Left cardiac atrium (tissue), 4 donors: ENCODE measurements around the gene SLC5A11. TPM values are rescaled to one million over a fixed set of nuclear protein-coding genes. Genes with fewer than 3 reads are reported as not detected.
"Not testable (repeated sequence)": the region's sequence is repeated elsewhere in the genome, so short reads cannot be mapped to it uniquely, and the experiment has no call there.

ENCODE experiments used
- ATAC-seq, 2 donors: fragments of 200-7000 bp; cut with Tn5 transposase; one replicate each; pipeline ENCODE4 v1.9.1; 2020; ENCODE audit warnings: mild to moderate bottlenecking in 2 of 2, moderate library complexity in 2 of 2
- DNase-seq: peaks from one replicate; pipeline ENCODE4 v3.0.0-alpha.2; 2020
- intact Hi-C, 2 donors: fragments of 100-400 bp; cut with DNase I; formaldehyde crosslinking; loops; one replicate each; pipeline versions ENCODE4 v1.14.1 to v1.15.1; 2022 to 2023
- long read RNA-seq: library from polyadenylated mRNA; unstranded; transcript quantifications from one replicate; pipeline ENCODE4 v2.0.0, GENCODE V29; 2021
- total RNA-seq, 2 donors: library from RNA; stranded (reverse); fragmentation: NEBNext Ultra II Directional; extraction: Animal tissue kit (Norgen Biotek cat#: 25700); gene quantifications; one replicate each; pipeline ENCODE4 v1.2.1, GENCODE V29; 2021
- donor health status: DM: no; HTN: yes; CAD: no.
- donor health status: DM: no; HTN: yes; CAD: no; lungs with severe emphysema.
- donor health status: DM: yes; HTN: yes; CAD: no.
- donor health status: Dilated cardiomyopathy.

The SLC5A11 gene
- total RNA-seq = not detected
- long read RNA-seq = 0 reads

- intact Hi-C loops = no loop called here
- DNase-seq = no peak
- no peak for ATAC-seq
These were observed at the start of gene SLC5A11 for GRCh38 chr16:24845726-24846547. Gene SLC5A11, plus strand, starts transcription at chr16:24845963. Its CDS starts 12,681 bp downstream, at chr16:24858644.

DNA sequence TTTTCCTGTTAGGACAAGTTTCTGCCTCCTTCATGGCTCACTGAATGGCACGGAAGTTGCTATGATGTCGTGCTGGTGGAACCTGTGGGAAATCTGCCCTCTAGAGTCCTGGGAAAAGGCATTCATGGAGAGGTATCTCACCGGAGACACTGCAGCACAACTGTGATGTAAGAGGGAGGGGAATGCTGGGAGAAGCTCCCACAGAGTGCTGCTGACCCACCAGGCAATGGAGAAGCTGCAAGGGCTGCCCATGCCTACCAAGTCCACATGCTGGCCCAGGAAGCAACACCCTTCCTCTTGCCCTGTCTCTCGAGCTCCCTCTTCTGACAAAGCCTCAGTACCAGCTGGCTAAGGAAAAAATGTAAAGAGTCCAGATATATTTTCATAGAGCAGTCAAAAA, 45.2 kb upstream of the SLC5A11 start:
- DNase-seq (no peak), ATAC-seq (peak in 1 of 2 donors; percentile 42)
- intact Hi-C loops = loop anchor here (10.0 kb wide), 2 partner anchors 134 to 246 kb away; no protein-coding TSS in a partner anchor

- ATAC-seq (no peak), DNase-seq (no peak)
- intact Hi-C loops = loop anchor here (10.0 kb wide), 2 partner anchors 133 to 247 kb away; no protein-coding TSS in a partner anchor
These were observed 43.9 kb upstream of the SLC5A11 start for GRCh38 chr16:24801761-24802302.

DNA sequence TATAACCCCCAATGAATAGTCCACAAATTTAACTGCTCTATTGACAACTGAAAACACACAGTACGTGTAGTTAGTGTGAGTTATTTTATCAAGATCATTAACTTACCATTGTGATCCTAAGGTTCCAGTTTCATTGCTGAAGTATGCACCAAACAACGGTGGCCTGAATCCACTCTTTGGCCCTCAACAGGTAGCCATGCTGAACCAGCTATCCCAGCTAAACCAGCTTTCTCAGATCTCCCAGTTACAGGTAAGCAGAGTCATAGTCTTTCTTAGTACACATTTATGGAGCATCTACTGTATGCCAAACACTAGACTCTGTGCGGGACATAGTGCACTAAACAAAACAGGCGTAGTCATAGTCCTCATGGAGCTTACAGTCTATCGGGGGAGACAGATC, 40.3 kb upstream of the SLC5A11 start:
- ATAC-seq = no peak
- intact Hi-C loops = loop anchor here (10.0 kb wide), 2 partner anchors 129 to 251 kb away; no protein-coding TSS in a partner anchor
- no peak for DNase-seq

DNA sequence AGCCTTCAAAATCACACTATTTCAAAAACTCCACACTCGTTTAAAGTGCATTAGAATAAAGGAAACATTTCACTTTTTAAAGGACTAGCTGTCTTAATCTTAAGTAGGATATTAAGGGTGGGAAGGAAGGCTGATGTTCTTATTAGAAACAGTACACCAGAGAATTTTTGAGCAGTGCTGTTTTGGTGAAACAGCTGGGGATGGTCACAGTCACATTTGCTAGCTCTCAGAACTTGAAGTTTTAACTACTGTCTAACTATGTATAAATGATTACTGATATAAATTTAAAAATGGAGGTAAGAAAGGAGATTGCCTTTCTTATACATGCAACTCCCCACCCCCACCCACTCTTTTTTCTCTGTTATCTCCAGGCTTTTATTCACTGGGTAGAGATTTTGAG, 38.5 kb upstream of the SLC5A11 start:
- ATAC-seq = no peak
- intact Hi-C loops = loop anchor here (10.0 kb wide), 2 partner anchors 128 to 252 kb away; no protein-coding TSS in a partner anchor
- DNase-seq = no peak

DNA sequence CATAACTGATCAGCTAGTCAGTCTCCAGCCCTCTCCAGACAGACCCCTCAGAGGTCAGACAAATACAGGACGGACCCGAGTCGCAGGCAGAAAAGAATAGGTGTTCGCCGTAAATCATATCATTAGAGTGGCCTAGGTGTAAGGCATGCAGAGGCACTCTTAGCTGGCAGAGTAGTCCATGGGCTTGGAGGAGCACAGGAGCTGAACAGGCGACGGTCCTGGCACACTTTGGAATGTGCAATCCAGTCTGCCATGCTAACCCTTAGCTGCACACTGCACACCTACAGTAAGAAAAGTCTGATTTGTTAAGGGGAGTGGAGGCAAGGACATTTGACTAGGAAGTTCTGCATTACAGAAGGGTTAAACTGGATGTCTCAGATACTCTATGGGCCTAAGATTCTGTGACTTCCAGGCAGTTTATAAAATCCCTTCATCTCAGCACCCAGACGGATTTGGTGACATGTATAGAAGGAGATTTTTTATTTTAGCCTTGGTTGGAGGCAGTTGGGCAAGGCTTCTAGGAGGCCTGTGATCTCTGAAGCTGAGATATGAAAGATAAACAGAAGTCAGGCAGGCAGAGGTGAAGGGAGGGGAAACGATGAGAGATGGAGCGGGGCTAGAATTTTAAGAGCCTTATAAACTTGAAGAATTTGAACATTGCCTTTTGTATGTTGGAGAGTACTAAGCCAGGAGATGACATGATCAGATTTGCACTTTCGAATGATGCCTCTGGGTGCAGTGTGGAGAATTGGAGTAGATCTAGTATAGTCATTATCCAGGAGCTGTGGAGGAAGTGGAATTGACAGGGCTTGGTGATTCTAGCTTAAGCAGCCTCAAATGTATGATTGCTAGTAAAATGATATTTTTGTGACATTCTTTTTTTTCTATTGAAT, 34.6 kb upstream of the SLC5A11 start:
- intact Hi-C loops = no loop called here
- DNase-seq = no peak
- peak in 1 of 2 donors; percentile 22 for ATAC-seq

- intact Hi-C loops, ATAC-seq, DNase-seq: not testable (repeated sequence)
These were observed 33.0 kb upstream of the SLC5A11 start for GRCh38 chr16:24812813-24813212.

DNA sequence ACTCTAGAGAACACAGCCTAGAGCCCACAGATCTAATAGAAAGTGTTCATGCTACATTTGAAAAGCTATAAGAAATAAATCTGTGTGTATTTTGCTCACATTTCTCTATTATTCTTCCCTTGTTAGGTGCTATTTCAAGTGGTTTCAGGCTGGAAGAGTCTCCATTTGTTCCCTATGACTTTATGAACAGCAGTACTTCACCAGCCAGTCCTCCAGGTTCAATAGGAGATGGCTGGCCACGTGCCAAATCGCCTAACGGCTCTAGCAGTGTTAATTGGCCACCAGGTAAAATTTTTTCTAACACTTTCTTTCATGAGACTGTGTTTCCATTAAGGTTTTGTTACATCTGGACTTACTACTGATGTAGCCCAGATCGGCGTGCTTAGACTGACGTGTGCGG, 30.7 kb upstream of the SLC5A11 start:
- DNase-seq (no peak), ATAC-seq (no peak)
- intact Hi-C loops = no loop called here

DNA sequence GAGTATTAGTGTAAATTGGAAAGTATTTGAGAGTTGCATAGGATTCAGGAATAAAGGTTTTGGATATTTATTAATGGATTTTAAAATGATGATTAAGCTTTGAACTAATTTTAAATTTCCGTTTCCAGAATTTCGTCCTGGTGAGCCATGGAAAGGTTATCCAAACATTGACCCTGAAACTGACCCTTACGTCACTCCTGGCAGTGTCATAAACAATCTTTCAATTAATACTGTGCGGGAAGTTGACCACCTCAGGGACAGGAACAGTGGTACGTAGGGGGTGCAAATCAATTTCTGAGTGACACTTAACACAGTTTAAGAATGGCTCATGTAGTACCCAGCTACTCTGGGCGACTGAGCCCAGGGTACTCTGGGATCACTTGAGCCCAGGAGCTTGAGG, 29.1 kb upstream of the SLC5A11 start:
- intact Hi-C loops = no loop called here
- no peak for ATAC-seq
- no peak for DNase-seq

- DNase-seq (no peak), ATAC-seq (no peak)
- intact Hi-C loops = loop anchor here in 1 of 2 donors (10.0 kb wide), 1 partner anchor 125 kb away; no protein-coding TSS in a partner anchor
These were observed 26.2 kb upstream of the SLC5A11 start for GRCh38 chr16:24819462-24820040.

GRCh38 chr16:24820522-24820921, 25.2 kb upstream of the SLC5A11 start:
- ATAC-seq = no peak
- DNase-seq = no peak
- intact Hi-C loops = loop anchor here in 1 of 2 donors (10.0 kb wide), 1 partner anchor 124 kb away; no protein-coding TSS in a partner anchor

DNA sequence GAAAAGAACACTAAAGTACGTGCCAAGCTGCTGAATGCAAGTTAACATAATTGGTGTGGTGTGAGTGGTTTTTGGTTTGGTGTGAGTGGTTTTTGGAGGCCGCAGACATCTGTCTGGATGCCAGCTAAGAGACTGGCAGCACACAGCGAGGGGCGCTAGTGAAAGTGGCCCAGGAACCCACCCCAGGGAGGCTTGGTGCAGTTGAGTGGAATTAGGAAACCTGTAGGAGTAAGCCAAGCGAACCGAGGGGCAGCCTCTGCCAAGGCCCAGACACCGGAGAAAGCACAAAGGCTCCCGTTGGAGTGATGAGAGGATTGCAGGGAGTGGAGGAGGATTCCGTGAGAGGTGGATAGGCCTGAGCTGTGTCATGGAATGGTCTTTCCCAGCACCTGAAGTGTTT, 24.6 kb upstream of the SLC5A11 start:
- intact Hi-C loops = loop anchor here in 1 of 2 donors (10.0 kb wide), 1 partner anchor 124 kb away; no protein-coding TSS in a partner anchor
- ATAC-seq = peak in 1 of 2 donors; percentile 7
- DNase-seq = no peak

DNA sequence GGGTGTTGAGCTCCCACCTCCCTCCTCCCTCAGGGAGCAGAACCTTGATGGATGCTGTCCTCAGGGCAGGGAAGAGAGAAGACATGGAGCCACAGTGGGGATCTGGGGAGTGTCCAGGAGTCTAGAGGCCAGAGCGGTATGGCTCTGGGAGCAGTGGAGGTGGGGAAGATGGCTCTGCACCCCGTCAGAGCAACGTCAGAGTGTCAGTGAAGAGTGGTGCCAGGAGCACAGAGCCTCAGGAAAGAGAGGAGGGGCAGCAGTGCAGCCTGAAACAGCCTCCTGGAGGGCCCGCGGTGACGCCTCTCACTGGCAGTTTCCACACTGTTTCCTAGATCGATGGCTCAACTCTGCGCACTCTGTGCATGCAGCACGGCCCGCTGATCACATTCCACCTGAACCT, 23.2 kb upstream of the SLC5A11 start:
- DNase-seq = no peak
- intact Hi-C loops = loop anchor here in 1 of 2 donors (10.0 kb wide), 1 partner anchor 122 kb away; no protein-coding TSS in a partner anchor
- ATAC-seq = no peak

DNA sequence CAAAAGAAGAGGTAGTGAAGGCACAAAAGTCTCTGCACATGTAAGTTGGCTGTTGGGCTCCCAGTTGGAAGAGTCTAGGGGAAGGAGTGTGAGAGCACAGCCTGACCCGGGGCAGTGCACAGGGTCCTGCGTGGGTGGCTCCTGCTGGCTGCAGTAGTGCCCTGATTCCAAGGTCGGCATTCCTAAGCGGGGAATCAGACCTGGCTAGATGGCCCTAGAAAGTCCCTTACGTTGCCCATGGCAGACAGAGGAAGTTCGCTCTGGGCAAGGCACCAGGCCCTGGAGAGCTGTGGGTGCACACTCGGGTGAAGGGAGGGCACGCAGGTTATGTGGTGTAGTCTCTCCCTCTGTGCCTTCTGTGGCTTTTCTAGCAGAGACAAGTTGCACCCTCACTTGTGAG, 22.8 kb upstream of the SLC5A11 start:
- peak in 1 of 2 donors; percentile 6 for ATAC-seq
- no peak for DNase-seq
- intact Hi-C loops = loop anchor here in 1 of 2 donors (10.0 kb wide), 1 partner anchor 122 kb away; no protein-coding TSS in a partner anchor

DNA sequence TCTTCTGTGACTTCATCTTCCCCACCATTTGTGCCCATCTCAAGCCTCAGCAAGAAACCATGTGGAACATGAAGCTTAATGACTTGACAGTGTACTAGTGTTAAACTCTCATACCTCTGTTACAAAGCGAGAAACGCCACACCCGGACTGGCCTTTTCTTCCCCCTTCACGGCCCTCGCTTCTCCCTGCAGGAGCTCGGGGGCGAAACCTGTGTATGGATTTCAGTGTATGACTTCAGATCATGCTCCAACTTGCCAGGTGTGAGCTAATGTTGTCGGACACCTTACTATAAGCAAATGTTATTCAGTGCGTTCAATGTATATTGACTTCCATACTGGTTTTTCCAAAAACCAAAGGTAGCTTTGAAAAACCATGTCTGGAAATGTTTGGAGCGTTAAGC, 20.1 kb upstream of the SLC5A11 start:
- DNase-seq (no peak), ATAC-seq (no peak)
- intact Hi-C loops = loop anchor here in 1 of 2 donors (10.0 kb wide), 1 partner anchor 119 kb away; no protein-coding TSS in a partner anchor

DNA sequence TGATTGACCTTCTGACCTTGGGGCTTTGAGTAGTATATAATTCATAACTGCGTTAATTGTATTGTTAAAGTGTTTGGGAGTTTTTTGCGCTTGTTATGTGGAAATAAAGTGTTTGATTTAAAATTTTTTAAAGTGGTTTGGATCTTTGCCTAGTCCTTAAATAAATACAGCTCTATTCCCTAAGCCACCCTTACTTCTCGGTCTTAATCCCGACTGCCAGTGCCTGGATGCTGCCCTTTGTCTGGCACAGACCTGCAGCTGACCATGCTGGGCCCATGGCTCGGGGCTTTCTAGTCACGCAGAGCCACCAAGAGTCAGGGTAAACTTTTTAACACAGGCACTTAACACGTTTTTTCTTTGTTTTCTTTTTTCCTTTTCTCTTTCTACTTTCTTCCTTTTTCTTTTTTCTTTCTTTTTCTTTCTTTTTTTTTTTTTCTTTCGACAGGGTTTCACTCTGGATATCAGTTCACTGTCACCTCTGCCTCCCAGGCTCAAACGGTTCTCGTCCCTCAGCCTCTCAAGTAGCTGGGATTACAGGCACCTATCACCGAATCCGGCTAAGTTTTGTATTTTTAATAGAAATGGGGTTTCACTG, 19.6 kb upstream of the SLC5A11 start:
- DNase-seq = no peak
- ATAC-seq = no peak
- intact Hi-C loops = loop anchor here in 1 of 2 donors (10.0 kb wide), 1 partner anchor 119 kb away; no protein-coding TSS in a partner anchor

- DNase-seq (no peak), ATAC-seq (no peak)
- intact Hi-C loops = loop anchor here in 1 of 2 donors (10.0 kb wide), 1 partner anchor 118 kb away; no protein-coding TSS in a partner anchor
These were observed 18.8 kb upstream of the SLC5A11 start for GRCh38 chr16:24826817-24827566.
